Ishikawa (cell line): Measurements from ENCODE around the gene MAPK12.

Source experiments
- EGR1 ChIP-seq: IDR thresholded peaks from 2 replicates; pipeline ENCODE4 v1.6.1; 2012
- USF1 ChIP-seq: IDR thresholded peaks from 2 replicates; pipeline ENCODE4 v1.6.1; 2012

- TF ChIP-seq USF1: peak; percentile 96
- TF ChIP-seq EGR1: no peak
These were observed 42.3 kb downstream of the MAPK12 start for GRCh38 chr22:50218996-50219727.
